GF-D8 (cell line): ENCODE data around the gene SLC4A11.

Experiments used
- DNase-seq: peaks from one replicate; lab custom pipeline; 2025; lab: John Stamatoyannopoulos, UW

SLC4A11 gene

GRCh38 chr20:3246682-3247081 is 7.7 kb upstream of the SLC4A11 start:
- no peak for DNase-seq

- no peak for DNase-seq
Observed at GRCh38 chr20:3245711-3246110, 6.7 kb upstream of the SLC4A11 start.

DNA sequence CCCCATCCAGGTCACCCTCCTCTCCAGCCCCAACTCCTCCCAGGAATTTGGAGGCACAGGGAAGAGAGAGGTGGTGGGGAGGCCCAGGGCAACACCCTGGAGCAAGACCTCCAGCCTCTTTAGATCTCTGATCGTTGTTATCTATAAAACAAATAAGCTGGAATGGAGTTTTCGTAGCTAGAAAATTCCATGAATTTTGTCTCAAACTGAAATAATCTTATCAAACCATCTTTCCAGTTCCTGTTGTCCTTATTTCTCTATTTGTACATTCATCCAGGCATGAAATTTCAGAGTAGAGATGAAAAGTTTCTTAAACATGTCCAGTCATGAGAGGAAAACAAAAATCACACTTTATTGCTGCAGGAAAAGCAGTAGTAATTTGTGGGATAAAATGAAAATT is 6.2 kb upstream of the SLC4A11 start:
- no peak for DNase-seq

GRCh38 chr20:3244613-3245012 is 5.6 kb upstream of the SLC4A11 start:
- no peak for DNase-seq

DNA sequence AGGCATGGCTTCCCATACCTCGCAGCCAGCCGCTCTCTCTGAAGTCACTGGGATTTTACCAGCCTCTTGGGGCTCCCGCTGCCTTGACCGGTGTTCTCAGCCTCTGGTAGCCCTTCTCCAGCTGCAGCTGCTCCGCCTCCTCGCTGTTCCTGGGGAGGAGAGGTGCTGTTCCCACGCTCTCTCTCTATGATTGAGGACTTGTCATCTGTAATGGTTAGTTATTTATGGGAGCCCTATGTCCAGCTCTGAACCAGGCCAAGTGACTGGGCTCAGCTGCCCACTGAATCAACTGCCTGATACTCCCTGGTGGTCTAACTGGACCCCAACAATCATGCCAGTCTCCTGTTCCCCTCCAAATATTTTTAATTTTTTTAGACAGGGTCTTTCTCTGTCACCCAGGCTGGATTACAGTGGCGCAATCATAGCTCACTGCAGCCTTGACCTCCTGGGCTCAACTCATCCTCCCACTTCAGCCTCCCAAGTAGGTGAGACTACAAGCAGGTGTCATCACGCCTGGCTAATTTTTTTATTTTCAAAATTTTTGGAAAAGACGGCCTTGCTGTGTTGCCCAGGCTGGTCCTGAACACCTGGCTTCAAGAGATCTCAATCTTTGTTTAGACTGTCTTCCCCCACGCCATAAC is 4.8 kb upstream of the SLC4A11 start:
- no peak for DNase-seq

DNA sequence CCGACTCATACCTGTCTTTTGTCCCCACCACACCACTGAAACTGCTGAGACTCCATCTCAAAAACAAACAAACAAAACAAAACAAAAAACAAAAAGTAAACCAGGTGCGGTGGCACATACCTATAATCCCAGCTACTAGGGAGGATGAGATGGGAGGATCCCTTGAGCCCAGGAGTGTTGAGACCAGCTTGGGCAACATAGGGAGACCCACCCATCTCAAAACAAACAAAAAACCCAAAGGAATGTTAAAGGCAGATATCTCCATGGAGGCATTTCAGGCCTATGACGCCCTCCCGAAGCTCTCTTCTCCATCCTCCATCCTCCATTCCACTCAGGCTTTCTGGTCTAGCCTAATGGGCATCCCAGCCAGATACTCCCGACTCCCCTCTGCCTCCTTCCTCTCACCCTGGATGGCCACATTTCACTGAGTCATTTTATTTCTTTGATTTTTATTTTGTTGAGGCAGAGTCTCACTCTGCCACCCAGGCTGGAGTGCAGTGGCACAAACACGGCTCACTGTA is 3.2 kb upstream of the SLC4A11 start:
- no peak for DNase-seq

DNA sequence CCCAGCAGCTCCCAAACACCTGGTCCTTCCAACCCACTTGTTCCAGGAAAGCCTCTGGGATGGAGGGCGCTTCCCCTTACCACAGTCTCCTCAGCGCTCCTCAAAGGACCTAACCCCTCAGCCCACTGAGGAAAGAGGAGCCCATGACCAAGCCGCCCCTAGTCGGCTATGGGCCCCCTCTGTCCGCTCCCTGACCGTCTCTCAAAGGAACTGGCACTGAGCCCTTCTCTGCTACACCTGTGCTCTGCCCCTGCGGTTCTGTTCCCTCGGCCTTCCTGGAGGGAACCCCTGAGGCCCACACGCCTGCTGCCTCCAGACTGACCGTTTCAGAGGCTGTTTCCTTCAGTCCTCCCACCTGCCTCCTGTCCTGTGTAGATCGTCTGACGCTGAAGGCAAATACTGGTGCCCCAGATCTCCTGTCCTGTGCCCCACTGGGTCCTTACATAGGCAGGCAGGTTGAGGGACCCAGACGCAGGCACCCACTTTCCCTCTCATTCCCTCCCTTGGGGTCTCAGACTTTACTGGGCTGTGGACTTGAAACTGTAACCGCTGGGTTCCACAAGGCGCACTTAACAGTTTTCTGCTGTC is 1.9 kb upstream of the SLC4A11 start:
- DNase-seq = no peak

GRCh38 chr20:3239867-3240775 is 1.1 kb upstream of the SLC4A11 start:
- DNase-seq = no peak

DNA sequence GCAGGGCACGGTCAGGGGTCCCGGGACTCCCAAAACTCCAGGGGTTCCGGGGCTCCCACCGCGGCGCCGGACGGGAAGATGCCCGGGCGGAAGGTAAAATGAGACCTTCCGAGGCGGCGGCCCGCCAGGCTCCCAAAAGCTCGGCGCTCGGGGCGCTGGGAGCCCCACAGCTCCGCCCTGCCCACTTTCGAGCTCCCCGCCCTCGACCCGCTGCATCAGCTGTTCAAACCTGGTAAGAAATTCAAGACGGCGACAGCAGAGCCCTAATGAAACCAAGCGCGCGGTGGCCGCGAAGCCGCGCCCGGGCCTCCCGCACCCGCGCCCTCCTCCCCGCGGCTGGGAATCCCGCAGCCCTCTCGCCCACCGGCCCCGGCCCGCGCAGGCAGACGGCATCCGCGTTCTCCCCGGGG is 369 bp downstream of the SLC4A11 start:
- DNase-seq = no peak

DNA sequence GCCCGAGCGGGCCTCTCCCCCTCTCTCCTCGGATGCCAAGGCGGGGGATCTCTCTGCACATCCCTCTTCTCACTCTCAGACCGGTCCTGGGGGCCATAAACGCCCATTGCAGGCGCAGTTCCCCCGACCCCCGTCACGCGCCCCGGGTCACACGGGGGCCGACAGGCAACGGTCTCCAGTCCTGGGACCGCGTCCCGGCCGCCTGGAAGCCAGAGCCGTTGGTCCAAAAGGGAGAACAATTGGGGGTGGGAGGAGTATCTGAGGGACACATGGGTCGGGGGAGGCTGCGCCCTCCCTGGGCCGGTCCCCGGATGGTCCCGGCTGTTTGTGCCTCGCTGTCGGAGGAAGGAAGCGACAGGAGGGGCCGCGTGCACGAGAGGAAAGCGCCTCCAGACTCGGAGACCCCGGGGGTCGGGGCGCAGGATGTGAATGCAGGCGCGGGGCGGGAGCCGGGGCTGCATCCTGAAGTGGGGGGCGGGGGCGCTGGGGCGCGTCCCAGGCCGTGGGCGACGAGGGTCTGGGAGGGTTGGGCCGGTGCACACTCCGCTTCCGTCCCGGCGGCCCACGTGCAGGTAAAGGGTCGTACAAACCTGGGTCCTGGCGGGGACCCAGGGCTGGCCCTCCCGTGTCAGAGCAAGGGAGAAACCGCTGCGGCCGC is 903 bp downstream of the SLC4A11 start:
- no peak for DNase-seq

DNA sequence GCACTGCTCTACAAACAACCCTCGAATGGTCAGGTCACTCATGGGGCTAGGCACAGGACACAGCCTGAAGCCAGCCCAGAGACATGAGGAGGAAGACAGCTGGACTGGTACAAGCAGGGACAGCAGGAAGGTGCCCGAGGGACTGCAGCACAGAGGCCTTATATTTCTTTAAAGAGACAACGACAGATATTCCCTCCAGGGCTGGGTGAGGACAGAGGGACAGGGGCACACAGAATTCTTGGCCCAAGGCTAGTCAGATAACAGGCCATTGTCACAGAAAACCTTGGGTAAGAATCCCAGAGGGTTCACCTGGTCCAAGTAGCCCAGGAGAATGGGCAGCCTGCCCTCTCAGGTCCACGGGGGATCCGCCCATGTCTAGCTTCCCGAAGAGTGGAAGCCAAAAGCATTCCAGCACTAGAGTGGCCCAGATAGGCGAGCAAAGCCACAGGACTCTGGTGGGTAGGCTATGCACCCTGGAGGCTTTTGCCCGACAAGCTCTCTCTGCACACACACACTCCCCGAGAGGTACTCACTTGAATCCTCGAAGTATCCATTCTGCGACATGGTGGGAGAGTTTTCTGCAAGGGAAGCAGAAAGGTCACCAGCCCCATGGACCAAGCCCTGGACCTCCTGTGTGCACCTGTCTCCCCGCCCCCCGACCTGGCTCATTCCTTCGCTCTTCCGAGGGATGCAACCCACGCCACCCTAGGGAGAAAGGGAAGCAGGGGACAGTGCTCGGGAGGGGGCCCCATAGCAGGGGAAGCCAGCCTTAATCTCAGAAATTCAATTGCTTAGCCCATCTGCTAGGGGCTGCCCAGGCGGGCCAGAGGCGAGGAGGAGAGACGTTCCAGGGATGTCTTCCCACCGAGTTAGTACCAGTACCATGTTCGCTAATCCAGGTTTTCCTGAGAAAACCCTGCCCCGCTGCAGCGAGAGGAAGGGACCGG is 1.7 kb downstream of the SLC4A11 start:
- no peak for DNase-seq

DNA sequence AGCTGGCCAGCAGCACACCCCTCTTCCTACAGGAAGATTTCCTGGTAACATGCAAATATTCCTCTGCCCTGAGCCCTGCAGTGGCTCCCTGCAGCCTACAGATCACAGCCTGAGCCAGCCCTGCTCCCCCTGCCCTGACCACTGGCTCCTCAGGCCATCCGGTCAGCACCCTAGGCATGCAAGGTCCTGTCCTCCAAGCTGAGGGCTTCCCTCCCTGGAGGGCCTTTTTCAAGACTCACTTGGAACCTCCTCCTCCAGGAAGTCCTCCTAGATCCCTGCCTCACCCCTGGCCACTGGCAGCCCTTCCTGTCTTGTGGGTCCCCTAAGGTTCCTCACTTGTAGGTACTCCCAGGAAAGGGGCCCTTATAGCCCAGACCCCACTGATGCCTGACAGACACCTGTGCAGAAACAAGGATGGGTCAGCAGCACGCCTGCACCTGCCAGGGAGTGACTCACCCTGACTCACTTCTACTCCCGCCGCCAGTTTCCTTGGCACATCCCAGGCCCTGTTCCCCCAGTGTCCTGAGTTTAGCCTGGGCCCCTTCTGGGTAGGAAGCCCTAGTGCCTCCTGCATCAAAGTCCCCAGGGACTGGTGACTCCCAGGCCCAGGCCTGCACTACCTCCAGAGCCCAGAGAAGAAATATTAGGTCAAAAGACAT is 3.2 kb downstream of the SLC4A11 start:
- no peak for DNase-seq

DNA sequence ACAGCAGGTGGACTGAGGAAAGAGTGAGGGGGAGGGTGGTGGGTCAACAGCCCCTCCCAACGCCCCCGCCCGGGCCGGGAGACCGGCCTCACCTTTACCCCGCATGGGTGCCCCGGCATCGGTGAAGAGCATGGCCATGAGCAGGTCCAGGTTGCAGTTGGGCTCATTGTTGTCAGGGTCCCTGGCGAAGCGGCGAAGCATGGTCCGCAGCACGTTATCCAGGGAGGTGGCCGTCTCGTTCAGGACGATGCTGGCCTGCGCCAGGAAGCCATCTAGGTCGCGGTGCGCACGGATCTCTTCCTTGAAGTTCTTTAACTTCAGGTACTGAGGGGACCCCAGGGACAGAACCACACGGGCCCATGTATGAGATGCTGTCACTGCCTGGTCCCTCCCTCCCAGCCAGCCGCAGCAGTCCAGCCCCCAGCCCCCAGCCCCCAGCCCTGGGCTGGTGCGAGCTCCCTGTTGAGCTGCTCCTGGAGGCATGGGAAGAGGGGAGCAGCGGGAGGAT is 4.9 kb downstream of the SLC4A11 start:
- no peak for DNase-seq

GRCh38 chr20:3233131-3233990 is 5.6 kb downstream of the SLC4A11 start:
- no peak for DNase-seq

- no peak for DNase-seq
Observed at GRCh38 chr20:3231889-3232588, 7.0 kb downstream of the SLC4A11 start.

- no peak for DNase-seq
Observed at GRCh38 chr20:3231116-3231515, 7.9 kb downstream of the SLC4A11 start.

DNA sequence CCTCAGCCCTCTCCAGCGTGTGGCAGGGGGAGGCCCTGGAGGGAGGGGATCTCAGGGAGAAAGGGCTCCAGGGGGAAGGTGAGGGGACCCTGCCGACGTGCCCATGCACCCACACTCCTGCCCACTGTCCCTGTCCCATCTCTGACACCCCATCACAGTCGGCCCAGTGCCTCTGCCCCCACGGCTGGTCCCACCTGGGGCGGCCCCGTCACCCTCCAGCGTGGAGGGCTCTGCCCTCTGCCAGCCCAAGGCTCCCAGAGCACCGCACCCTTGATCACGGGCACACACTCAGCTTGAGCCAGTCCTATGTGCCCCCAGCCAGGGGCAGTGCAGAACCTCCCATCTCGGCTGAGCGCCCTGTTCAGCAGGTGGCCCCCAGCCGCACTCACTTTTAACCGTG is 9.2 kb downstream of the SLC4A11 start:
- DNase-seq = no peak

- DNase-seq = no peak
Observed at GRCh38 chr20:3229158-3229557, 9.8 kb downstream of the SLC4A11 start.

GRCh38 chr20:3228750-3229032 is 10.3 kb downstream of the SLC4A11 start:
- no peak for DNase-seq
